ENCODE data around the gene TRIM44.

TRIM44 gene

DNA sequence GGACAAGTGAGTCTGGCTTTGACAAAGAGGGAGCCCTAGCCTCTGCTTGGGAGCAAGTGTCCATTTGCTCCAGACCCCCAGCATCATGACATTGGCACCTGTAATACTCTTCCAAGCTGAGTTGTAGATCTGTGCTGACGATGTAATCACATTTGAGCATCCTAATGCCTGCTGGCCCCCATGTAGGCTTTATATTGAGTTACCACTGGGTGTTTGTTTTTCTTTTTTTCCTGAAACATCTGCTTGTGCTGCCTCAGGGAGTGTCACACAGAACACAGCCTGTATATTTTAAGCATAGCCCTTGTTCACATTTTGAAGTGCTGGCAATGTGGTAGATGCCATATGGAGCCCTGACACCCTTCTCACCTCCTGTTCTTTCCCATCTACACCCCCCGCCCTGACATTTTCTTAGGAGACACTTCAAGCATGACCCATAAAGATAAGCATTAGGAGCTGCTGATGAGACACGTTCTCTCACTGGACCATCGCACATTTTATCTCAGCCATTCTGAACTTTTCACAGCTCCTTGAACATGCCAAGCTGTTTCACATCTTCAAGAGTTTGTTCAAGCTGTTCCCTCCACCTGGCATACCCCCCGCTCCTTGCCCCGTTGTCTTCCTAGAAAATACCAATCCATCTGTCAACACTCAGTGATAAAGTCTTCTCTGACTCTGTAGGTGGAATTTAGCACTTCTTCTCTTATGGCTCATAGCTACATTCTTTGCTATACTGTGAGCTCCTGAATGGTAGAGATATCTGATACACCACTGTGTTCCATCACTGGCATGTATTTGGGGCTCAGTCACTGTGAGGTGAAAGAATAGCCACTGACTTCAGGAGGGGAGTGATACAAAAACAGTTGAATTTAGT lies 128.7 kb downstream of the TRIM44 start:
- H3K36me3 Mint-ChIP-seq: no peaks in the 10 kb centered on the region
- no peak for DNase-seq (ENCODE audit: low spot score in 2 of 2)
- no peaks in the 10 kb centered on the region for H3K9me3 Mint-ChIP-seq
- no peak overlapping the region for H3K27ac Mint-ChIP-seq
- peaks cover 20% of the 10 kb centered on the region for H3K4me1 Mint-ChIP-seq
- ATAC-seq: no peak
- H3K4me3 Mint-ChIP-seq: no peak overlapping the region

DNA sequence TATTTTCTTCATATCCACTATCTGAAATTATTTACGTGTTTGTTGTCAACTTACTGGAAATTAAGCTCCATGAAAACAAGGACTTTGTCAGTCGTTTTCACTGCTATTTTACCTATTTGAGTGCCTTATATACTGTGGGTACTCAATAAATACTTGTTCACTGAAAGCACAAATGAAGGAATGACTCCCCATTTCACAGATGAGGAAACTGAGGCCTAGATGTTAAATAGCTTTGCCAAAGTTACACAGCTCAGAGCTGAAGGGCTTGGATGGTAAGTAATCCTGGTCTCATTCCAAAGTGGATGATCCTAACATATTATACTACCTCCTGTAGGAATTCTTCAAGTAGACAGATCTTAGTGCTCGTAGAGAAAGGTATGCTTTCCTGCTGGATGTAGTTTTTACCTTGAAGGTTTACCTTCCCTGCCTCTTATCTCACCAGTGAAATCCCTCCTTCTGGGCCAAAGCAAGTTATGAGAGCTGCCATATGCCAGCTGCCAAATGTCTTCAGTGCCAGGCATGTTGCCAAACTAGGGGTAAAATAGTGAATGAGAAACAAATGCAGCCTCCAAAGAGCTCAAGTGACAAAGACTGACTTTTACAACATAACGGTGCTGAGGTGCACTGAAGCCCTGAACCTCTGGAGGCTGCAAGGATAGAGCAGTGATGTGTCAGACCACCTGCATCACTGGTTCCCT lies 129.7 kb downstream of the TRIM44 start:
- Mint-ChIP-seq H3K27ac (no peak overlapping the region), H3K9me3 (no peaks in the 10 kb centered on the region), H3K4me1 (peaks cover 20% of the 10 kb centered on the region), H3K36me3 (no peaks in the 10 kb centered on the region), H3K4me3 (no peak overlapping the region)
- ATAC-seq (no peak), DNase-seq (ENCODE audit: low spot score in 2 of 2) (no peak)

GRCh38 chr11:35792846-35793192 lies 130.2 kb downstream of the TRIM44 start:
- DNase-seq (ENCODE audit: low spot score in 2 of 2) (no peak), ATAC-seq (no peak)
- Mint-ChIP-seq H3K9me3 (no peaks in the 10 kb centered on the region), H3K36me3 (no peaks in the 10 kb centered on the region), H3K4me3 (no peak overlapping the region), H3K4me1 (peaks cover 23% of the 10 kb centered on the region), H3K27ac (no peak overlapping the region)

DNA sequence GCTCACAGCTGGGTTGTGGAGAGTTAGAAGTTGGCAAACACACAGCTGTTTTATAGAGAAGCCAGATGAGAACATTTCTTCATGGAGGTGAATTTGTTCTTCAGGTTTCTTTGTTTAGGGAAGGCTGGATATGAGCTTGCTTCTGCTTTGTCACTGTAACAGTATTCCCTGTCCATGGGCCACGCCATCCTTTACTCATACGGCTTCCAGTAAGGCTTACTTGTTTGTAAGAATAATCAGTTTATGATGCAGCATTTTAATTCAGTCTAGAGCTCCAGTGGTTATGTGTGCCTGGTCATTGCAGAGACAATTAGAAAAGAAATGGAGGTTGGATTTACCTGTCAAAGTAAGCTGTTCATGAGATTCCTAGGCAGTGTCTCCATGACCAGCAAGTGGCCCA lies 131.8 kb downstream of the TRIM44 start:
- H3K4me1 Mint-ChIP-seq: peaks cover 18% of the 10 kb centered on the region
- H3K4me3 Mint-ChIP-seq: no peak overlapping the region
- no peak for ATAC-seq
- DNase-seq (ENCODE audit: low spot score in 2 of 2): no peak
- H3K36me3 Mint-ChIP-seq: no peaks in the 10 kb centered on the region
- no peak overlapping the region for H3K27ac Mint-ChIP-seq
- H3K9me3 Mint-ChIP-seq: no peaks in the 10 kb centered on the region

DNA sequence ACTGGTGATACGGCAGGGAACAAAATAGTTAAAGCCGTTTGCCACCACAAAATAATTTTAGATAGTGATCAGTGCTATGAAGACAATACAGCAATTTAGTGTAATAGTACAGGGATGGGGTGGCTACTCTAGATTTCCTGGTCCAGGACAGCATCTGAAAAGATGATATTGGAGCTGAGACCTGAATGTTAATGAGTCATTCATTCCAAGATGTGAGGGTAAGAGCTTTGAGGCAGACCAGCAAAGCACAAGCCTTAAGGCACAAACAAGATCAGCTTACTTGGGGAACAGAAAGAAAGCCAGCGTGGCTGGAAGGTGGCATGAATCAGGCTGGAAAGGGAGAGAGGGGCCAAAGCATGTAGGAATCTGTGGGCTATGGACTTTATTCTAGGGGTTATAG lies 132.3 kb downstream of the TRIM44 start:
- no peak for DNase-seq (ENCODE audit: low spot score in 2 of 2)
- no peaks in the 10 kb centered on the region for H3K36me3 Mint-ChIP-seq

GRCh38 chr11:35796562-35796961 lies 134.0 kb downstream of the TRIM44 start:
- Mint-ChIP-seq H3K36me3 (no peaks in the 10 kb centered on the region), H3K4me1 (peaks cover 18% of the 10 kb centered on the region), H3K9me3 (peaks cover 3% of the 10 kb centered on the region), H3K27ac (no peak overlapping the region), H3K4me3 (no peak overlapping the region)
- no peak for DNase-seq (ENCODE audit: low spot score in 2 of 2)
- no peak for ATAC-seq

More for the DNA sequence above, 132.3 kb downstream of the TRIM44 start:
- H3K9me3 Mint-ChIP-seq: peaks cover 3% of the 10 kb centered on the region
- no peak overlapping the region for H3K27ac Mint-ChIP-seq
- ATAC-seq: no peak
- peaks cover 18% of the 10 kb centered on the region for H3K4me1 Mint-ChIP-seq
- H3K4me3 Mint-ChIP-seq: no peak overlapping the region

DNA sequence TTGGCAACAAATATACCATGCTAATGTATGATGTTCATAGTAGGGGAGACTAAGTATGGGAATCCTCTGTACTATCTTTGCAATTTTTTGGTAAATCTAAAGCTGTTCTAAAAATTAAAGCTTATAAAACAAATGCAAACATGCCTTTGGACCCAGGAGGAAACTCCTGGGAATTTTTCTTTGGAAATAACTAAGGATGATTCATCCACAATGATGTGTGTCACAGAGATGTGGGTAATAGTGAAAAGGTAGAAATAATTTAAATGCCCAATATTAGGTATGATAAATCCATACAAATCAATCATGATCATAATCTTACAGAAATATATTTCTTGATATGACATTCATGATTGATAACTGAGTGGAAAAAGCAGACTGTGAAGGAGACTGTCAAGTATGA lies 135.8 kb downstream of the TRIM44 start:
- Mint-ChIP-seq H3K4me1 (peaks cover 18% of the 10 kb centered on the region), H3K9me3 (peaks cover 3% of the 10 kb centered on the region), H3K4me3 (no peak overlapping the region), H3K27ac (no peak overlapping the region), H3K36me3 (no peaks in the 10 kb centered on the region)
- ATAC-seq (no peak), DNase-seq (ENCODE audit: low spot score in 2 of 2) (no peak)

GRCh38 chr11:35798983-35799382 lies 136.4 kb downstream of the TRIM44 start:
- no peaks in the 10 kb centered on the region for H3K36me3 Mint-ChIP-seq
- H3K27ac Mint-ChIP-seq: peak overlapping the region; percentile 29
- ATAC-seq (no peak), DNase-seq (ENCODE audit: low spot score in 2 of 2) (no peak)
- no peak overlapping the region for H3K4me3 Mint-ChIP-seq
- peaks cover 18% of the 10 kb centered on the region for H3K4me1 Mint-ChIP-seq
- H3K9me3 Mint-ChIP-seq: peaks cover 3% of the 10 kb centered on the region

- DNase-seq (ENCODE audit: low spot score in 2 of 2) (no peak), ATAC-seq (no peak)
- no peaks in the 10 kb centered on the region for H3K36me3 Mint-ChIP-seq
- peaks cover 18% of the 10 kb centered on the region for H3K4me1 Mint-ChIP-seq
- H3K9me3 Mint-ChIP-seq: peaks cover 3% of the 10 kb centered on the region
- H3K4me3 Mint-ChIP-seq: no peak overlapping the region
- H3K27ac Mint-ChIP-seq: peak overlapping the region; percentile 29
These were observed 137.1 kb downstream of the TRIM44 start for GRCh38 chr11:35799655-35800054.

DNA sequence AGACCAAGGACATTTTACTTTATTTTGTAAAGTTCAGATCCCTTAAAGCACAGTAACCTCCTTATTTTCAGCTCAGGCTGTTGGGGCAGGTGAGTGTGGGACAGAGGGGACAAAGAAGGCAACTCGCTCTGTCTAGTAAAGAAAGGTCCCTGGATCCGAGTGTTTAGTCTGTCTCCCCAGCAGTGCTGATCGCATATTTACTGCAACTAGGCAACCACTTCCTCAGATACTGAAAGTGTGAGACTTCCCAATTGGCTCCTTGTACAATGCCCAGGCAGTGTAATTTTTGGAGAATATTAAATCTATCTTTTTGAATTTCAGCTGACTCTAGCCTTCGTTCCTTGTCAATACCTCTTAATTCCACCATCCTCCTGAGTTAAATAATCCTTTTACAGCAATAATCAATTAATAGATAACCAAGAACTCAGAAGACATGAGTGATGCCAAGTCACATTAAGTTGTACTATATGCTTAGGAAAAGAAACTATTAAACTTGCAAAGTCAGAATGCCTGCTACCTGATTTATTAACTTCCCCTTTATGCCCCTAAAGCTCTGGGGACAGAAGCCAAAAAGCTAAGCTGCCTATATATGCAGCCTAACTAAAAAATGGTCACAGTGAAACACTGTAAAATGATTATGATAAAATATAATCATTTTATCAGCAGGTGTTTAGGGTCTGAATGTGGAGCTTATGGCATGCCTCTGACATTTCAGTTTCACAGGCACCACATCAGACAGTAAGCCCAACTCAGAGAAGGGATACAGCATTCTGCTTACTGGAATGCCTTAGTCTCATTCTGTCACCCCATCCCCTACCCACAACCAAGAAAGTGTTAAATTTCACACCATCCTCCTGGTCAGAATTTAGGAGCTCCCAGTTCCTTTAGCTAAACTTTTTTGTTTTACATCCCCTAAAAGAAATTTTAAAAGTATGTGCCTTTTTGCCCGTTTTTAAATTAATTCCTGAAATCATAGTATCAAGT lies 138.7 kb downstream of the TRIM44 start:
- Mint-ChIP-seq H3K4me1 (peaks cover 6% of the 10 kb centered on the region), H3K9me3 (peaks cover 3% of the 10 kb centered on the region), H3K27ac (no peak overlapping the region), H3K4me3 (no peak overlapping the region), H3K36me3 (no peaks in the 10 kb centered on the region)
- DNase-seq (ENCODE audit: low spot score in 2 of 2): no peak
- ATAC-seq: no peak

DNA sequence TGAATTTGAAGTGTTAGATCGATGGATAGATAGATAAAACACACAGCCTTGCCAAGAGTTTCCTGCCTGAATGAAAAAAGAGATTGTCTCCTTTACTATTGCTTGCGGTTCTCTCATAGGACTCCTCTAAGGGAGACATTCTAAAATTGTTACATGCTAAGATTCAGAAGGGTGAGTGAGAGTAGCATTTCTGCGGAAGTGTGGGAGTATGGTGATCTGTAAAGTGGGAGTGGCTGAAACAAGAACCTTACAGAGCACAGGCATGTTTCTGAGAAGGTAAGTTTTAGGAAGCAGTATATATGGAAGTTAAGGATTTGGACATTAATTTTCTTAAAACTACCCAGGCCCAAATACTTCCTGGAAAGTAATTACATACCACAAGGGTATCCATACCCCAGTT lies 139.6 kb downstream of the TRIM44 start:
- Mint-ChIP-seq H3K4me1 (peaks cover 6% of the 10 kb centered on the region), H3K27ac (no peak overlapping the region), H3K4me3 (no peak overlapping the region), H3K9me3 (peaks cover 3% of the 10 kb centered on the region), H3K36me3 (peaks cover 2% of the 10 kb centered on the region)
- DNase-seq (ENCODE audit: low spot score in 2 of 2) (no peak), ATAC-seq (no peak)

DNA sequence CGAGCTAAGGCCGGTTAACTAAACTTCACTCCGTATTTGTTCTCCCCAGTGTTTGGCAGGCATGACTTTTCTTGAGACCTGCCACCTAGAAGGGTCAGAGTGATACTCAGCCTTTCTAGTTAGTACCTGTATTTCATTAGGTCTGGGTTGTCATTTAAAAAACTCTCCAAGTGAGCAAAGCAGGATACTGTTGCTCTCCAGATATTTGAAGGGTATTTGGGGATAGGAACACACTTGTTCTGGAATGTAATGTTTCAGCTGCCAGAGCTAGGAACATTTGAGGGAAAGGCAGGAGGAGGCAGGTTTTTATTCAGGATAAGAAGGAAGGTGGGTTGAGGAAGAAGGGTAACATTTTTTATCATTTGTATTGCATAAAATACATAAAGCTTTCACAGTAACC lies 140.1 kb downstream of the TRIM44 start:
- Mint-ChIP-seq H3K4me1 (peaks cover 3% of the 10 kb centered on the region), H3K36me3 (peaks cover 5% of the 10 kb centered on the region), H3K27ac (no peak overlapping the region), H3K4me3 (no peak overlapping the region), H3K9me3 (peaks cover 3% of the 10 kb centered on the region)
- ATAC-seq: no peak
- no peak for DNase-seq (ENCODE audit: low spot score in 2 of 2)

- ATAC-seq: no peak
- Mint-ChIP-seq H3K27ac (no peak overlapping the region), H3K36me3 (peaks cover 5% of the 10 kb centered on the region), H3K4me3 (no peak overlapping the region), H3K9me3 (peaks cover 3% of the 10 kb centered on the region), H3K4me1 (no peaks in the 10 kb centered on the region)
- DNase-seq (ENCODE audit: low spot score in 2 of 2): no peak
These were observed 140.5 kb downstream of the TRIM44 start for GRCh38 chr11:35803115-35803514.

DNA sequence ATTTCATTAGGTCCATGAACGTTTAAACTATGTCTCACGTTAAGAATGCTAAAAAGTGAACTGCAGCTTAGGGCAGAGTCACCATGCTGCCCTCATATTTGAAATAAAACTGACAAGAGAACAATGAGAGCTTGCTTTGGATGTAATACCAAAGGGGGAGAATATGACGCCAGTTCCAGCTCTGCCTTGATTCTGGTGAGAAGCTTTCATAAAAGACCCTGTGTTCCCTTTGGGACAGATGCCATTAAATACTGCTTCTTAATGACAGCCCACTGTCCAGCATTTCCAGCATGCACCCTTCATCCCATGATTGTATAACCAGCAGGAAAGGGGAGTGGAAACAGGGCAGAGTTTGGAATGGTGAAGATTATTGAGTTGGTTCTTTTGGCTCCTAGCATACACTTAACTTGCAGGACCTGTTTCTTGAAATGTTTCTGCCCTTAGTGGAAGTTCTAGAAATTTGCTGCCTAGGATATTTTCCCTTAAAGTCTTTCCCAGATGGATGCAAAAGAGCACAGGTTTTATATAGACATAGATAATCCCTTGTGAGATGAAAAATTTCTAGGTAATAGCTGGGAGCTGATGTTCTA lies 142.0 kb downstream of the TRIM44 start:
- peaks cover 2% of the 10 kb centered on the region for H3K9me3 Mint-ChIP-seq
- no peaks in the 10 kb centered on the region for H3K4me1 Mint-ChIP-seq
- peaks cover 5% of the 10 kb centered on the region for H3K36me3 Mint-ChIP-seq
- no peak overlapping the region for H3K4me3 Mint-ChIP-seq
- DNase-seq (ENCODE audit: low spot score in 2 of 2) (no peak), ATAC-seq (no peak)
- H3K27ac Mint-ChIP-seq: no peak overlapping the region

GRCh38 chr11:35809561-35809960 lies 147.0 kb downstream of the TRIM44 start:
- H3K27ac Mint-ChIP-seq: no peak overlapping the region
- DNase-seq (ENCODE audit: low spot score in 2 of 2) (no peak), ATAC-seq (no peak)
- no peak overlapping the region for H3K4me3 Mint-ChIP-seq
- H3K4me1 Mint-ChIP-seq: no peaks in the 10 kb centered on the region
- no peaks in the 10 kb centered on the region for H3K9me3 Mint-ChIP-seq
- H3K36me3 Mint-ChIP-seq: peaks cover 5% of the 10 kb centered on the region

Measured in stimulated activated effector memory CD8-positive, alpha-beta T cell treated with anti-CD3 and anti-CD28 coated beads, Interleukin-12 subunit alpha, Interleukin-12 subunit beta, amount 100 ng/mL, for 72 hours (primary cell).